WTC11 (cell line): Measurements from ENCODE around the gene ZCWPW1. TPM values are rescaled to one million over a fixed set of nuclear protein-coding genes. Genes with fewer than 3 reads are reported as not detected.
"Not testable (repeated sequence)": the region's sequence is repeated elsewhere in the genome, so short reads cannot be mapped to it uniquely, and the experiment has no call there.

ENCODE experiments used
- ATAC-seq: fragments of 200-7000 bp; cut with Tn5 transposase; 2 replicates; pipeline ENCODE4 v1.10.0; 2021; ENCODE audit warnings: mild to moderate bottlenecking, moderate library complexity
- CTCF ChIA-PET: fragments of 300-600 bp; sonication (Branson Sonifier 250); formaldehyde crosslinking; loops from one replicate; lab custom pipeline; 2021; ENCODE audit warnings: antibody characterized with exemption; lab: Charles Lee
- POLR2A ChIA-PET: fragments of 350-600 bp; sonication (Branson Sonifier 250); formaldehyde crosslinking; loops from one replicate; lab custom pipeline; 2021; ENCODE audit warnings: antibody characterized with exemption; lab: Charles Lee
- DNase-seq: peaks from one replicate; pipeline ENCODE4 v3.0.0; 2021; ENCODE audit warnings: low spot score
- H3K27ac Mint-ChIP-seq: 2 replicates; pipeline ENCODE4 v1.8.0; 2021; ENCODE audit warnings: mixed read lengths
- H3K27me3 Mint-ChIP-seq: 2 replicates; pipeline ENCODE4 v1.8.0; 2021; ENCODE audit warnings: low read depth, mild to moderate bottlenecking, moderate library complexity, mixed read lengths
- H3K36me3 Mint-ChIP-seq: 2 replicates; pipeline ENCODE4 v1.8.0; 2021; ENCODE audit warnings: mixed read lengths
- H3K4me1 Mint-ChIP-seq: 2 replicates; pipeline ENCODE4 v1.8.0; 2022; ENCODE audit warnings: mixed read lengths
- H3K4me3 Mint-ChIP-seq: 2 replicates; pipeline ENCODE4 v1.8.0; 2021; ENCODE audit warnings: mild to moderate bottlenecking, moderate library complexity, mixed read lengths
- H3K9me3 Mint-ChIP-seq: 2 replicates; pipeline ENCODE4 v1.8.0; 2021; ENCODE audit warnings: mixed read lengths
- ATF1 ChIP-seq: sonication (generic); formaldehyde crosslinking; IDR thresholded peaks from 2 replicates; pipeline ENCODE4 v1.8.1; 2023; ENCODE audit warnings: mild to moderate bottlenecking, moderate library complexity, missing genetic modification reagents
- CDX4 ChIP-seq: fragments of 250-450 bp; sonication (Bioruptor Pico); IDR thresholded peaks from 2 replicates; pipeline ENCODE4 v1.9.0; 2021; ENCODE audit warnings: moderate library complexity, mild to moderate bottlenecking, inconsistent platforms, borderline replicate concordance
- FOXP1 ChIP-seq: sonication (generic); formaldehyde crosslinking; IDR thresholded peaks from 2 replicates; pipeline ENCODE4 v1.8.0; 2022; ENCODE audit warnings: missing genetic modification reagents, mild to moderate bottlenecking, moderate library complexity, borderline replicate concordance
- JUN ChIP-seq: sonication (generic); formaldehyde crosslinking; IDR thresholded peaks from 2 replicates; pipeline ENCODE4 v1.8.0; 2023; ENCODE audit warnings: mild to moderate bottlenecking, missing genetic modification reagents
- KAT7 ChIP-seq: sonication (generic); formaldehyde crosslinking; IDR thresholded peaks from 2 replicates; pipeline ENCODE4 v1.8.1; 2023; ENCODE audit warnings: missing genetic modification reagents, mild to moderate bottlenecking, borderline replicate concordance
- MYBL2 ChIP-seq: sonication (generic); formaldehyde crosslinking; IDR thresholded peaks from 2 replicates; pipeline ENCODE4 v1.8.1; 2023; ENCODE audit warnings: mild to moderate bottlenecking, moderate library complexity, missing genetic modification reagents
- OVOL2 ChIP-seq: fragments of 250-450 bp; sonication (Bioruptor Pico); IDR thresholded peaks from 2 replicates; pipeline ENCODE4 v1.9.0; 2021; ENCODE audit warnings: mild to moderate bottlenecking, borderline replicate concordance
- RELA ChIP-seq: sonication (generic); formaldehyde crosslinking; IDR thresholded peaks from 2 replicates; pipeline ENCODE4 v1.8.1; 2022; ENCODE audit warnings: missing genetic modification reagents, mild to moderate bottlenecking, borderline replicate concordance
- TCF7 ChIP-seq: sonication (generic); formaldehyde crosslinking; IDR thresholded peaks from 2 replicates; pipeline ENCODE4 v1.8.0; 2022; ENCODE audit warnings: mild to moderate bottlenecking, low read depth, missing genetic modification reagents, moderate library complexity
- TEAD1 ChIP-seq: sonication (generic); formaldehyde crosslinking; IDR thresholded peaks from 2 replicates; pipeline ENCODE4 v1.8.0; 2022; ENCODE audit warnings: mild to moderate bottlenecking, missing genetic modification reagents
- ZBTB21 ChIP-seq: sonication (generic); formaldehyde crosslinking; IDR thresholded peaks from 2 replicates; pipeline ENCODE4 v1.8.1; 2023; ENCODE audit warnings: mild to moderate bottlenecking, missing genetic modification reagents, borderline replicate concordance
- ZNF263 ChIP-seq: sonication (generic); formaldehyde crosslinking; IDR thresholded peaks from 2 replicates; pipeline ENCODE4 v1.8.1; 2022; ENCODE audit warnings: low read depth, mild to moderate bottlenecking, moderate library complexity, missing genetic modification reagents
- ZNF416 ChIP-seq: fragments of 250-450 bp; sonication (Bioruptor Pico); IDR thresholded peaks from 2 replicates; pipeline ENCODE4 v1.9.0; 2021; ENCODE audit warnings: mild to moderate bottlenecking, inconsistent platforms
- total RNA-seq: library from RNA; stranded (reverse); gene quantifications from 3 replicates; pipeline ENCODE4 v1.2.3, GENCODE V29; 2021
- TF ChIP-seq, protein P1 (sequence below): sonication (generic); formaldehyde crosslinking; IDR thresholded peaks from 2 replicates; pipeline ENCODE4 v1.8.1; 2022; ENCODE audit warnings: low read depth, missing genetic modification reagents, borderline replicate concordance
- TF ChIP-seq, protein P2 (sequence below): fragments of 250-450 bp; sonication (Bioruptor Pico); IDR thresholded peaks from 2 replicates; pipeline ENCODE4 v1.9.0; 2021; ENCODE audit warnings: mild to moderate bottlenecking
- TF ChIP-seq, protein P3 (sequence below): sonication (generic); formaldehyde crosslinking; IDR thresholded peaks from 2 replicates; pipeline ENCODE4 v1.8.1; 2022; ENCODE audit warnings: mild to moderate bottlenecking, moderate library complexity, missing genetic modification reagents
- TF ChIP-seq, protein P4 (sequence below): sonication (generic); formaldehyde crosslinking; conservative IDR thresholded peaks from 2 replicates; pipeline ENCODE4 v1.8.1; 2022; ENCODE audit warnings: mild to moderate bottlenecking, missing genetic modification reagents
- TF ChIP-seq, protein P5 (sequence below): sonication (generic); formaldehyde crosslinking; IDR thresholded peaks from 2 replicates; pipeline ENCODE4 v1.8.1; 2023; ENCODE audit warnings: mild to moderate bottlenecking, missing genetic modification reagents
- TF ChIP-seq, protein P6 (sequence below): sonication (generic); formaldehyde crosslinking; IDR thresholded peaks from 2 replicates; pipeline ENCODE4 v1.8.1; 2023; ENCODE audit warnings: mild to moderate bottlenecking, missing genetic modification reagents, moderate library complexity
- TF ChIP-seq, protein P7 (sequence below): sonication (generic); formaldehyde crosslinking; IDR thresholded peaks from 2 replicates; pipeline ENCODE4 v1.8.1; 2022; ENCODE audit warnings: missing genetic modification reagents, borderline replicate concordance

Gene ZCWPW1
- total RNA-seq, 1 experiment from 2014 or later: 1.4 TPM

- no peak for TF ChIP-seq CDX4 (CRISPR knock-in tag)
- TF ChIP-seq JUN (CRISPR knock-in tag): no peak
- TF ChIP-seq ZNF263 (CRISPR knock-in tag): no peak
- no peak for TF ChIP-seq OVOL2 (CRISPR knock-in tag)
- TF ChIP-seq MYBL2 (CRISPR knock-in tag): no peak
- no peak for TF ChIP-seq ZBTB21 (CRISPR knock-in tag)
- TF ChIP-seq RELA (CRISPR knock-in tag): no peak
- TF ChIP-seq, protein P1, sequence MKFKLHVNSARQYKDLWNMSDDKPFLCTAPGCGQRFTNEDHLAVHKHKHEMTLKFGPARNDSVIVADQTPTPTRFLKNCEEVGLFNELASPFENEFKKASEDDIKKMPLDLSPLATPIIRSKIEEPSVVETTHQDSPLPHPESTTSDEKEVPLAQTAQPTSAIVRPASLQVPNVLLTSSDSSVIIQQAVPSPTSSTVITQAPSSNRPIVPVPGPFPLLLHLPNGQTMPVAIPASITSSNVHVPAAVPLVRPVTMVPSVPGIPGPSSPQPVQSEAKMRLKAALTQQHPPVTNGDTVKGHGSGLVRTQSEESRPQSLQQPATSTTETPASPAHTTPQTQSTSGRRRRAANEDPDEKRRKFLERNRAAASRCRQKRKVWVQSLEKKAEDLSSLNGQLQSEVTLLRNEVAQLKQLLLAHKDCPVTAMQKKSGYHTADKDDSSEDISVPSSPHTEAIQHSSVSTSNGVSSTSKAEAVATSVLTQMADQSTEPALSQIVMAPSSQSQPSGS (CRISPR knock-in tag): no peak
- TF ChIP-seq, protein P2, sequence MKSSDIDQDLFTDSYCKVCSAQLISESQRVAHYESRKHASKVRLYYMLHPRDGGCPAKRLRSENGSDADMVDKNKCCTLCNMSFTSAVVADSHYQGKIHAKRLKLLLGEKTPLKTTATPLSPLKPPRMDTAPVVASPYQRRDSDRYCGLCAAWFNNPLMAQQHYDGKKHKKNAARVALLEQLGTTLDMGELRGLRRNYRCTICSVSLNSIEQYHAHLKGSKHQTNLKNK (CRISPR knock-in tag): no peak
- TF ChIP-seq, protein P3, sequence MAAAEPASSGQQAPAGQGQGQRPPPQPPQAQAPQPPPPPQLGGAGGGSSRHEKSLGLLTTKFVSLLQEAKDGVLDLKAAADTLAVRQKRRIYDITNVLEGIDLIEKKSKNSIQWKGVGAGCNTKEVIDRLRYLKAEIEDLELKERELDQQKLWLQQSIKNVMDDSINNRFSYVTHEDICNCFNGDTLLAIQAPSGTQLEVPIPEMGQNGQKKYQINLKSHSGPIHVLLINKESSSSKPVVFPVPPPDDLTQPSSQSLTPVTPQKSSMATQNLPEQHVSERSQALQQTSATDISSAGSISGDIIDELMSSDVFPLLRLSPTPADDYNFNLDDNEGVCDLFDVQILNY (CRISPR knock-in tag): no peak
- 0 out of 2 replicates have a peak, but pooled peaks have one; percentile 18 for TF ChIP-seq ZNF416 (CRISPR knock-in tag)
- TF ChIP-seq, protein P4, sequence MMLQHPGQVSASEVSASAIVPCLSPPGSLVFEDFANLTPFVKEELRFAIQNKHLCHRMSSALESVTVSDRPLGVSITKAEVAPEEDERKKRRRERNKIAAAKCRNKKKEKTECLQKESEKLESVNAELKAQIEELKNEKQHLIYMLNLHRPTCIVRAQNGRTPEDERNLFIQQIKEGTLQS (CRISPR knock-in tag): no peak
Observed at GRCh38 chr7:100366411-100367250, 61.9 kb downstream of the ZCWPW1 start (continued).

DNA sequence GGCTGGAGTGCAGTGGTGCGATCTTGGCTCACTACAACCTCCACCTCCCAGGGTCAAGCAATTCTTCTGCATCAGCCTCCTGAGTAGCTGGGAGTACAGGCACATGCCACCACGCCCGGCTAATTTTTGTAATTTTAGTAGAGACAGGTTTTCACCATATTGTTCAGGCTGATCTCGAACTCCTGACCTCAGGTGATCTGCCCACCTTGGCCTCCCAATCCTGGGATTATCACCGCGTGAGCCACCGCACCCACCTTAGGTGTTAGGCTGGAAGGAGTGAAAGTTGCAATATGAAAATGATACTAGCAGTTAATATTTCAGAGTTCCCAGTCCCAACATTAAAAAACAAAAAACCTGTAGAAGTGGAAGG lies 62.5 kb downstream of the ZCWPW1 start:
- Mint-ChIP-seq H3K27ac (peak overlapping the region; percentile 72; the same call in 1 of the 2 replicates), H3K4me1 (peaks cover 25% of the 10 kb centered on the region), H3K36me3 (peaks cover 40% of the 10 kb centered on the region)
- not testable (repeated sequence) for H3K9me3 Mint-ChIP-seq, H3K4me3 Mint-ChIP-seq, ATAC-seq, DNase-seq, H3K27me3 Mint-ChIP-seq
- CTCF ChIA-PET: interaction anchor here (0.7 to 3.3 kb wide), 2 partner anchors 41 to 161 kb away, joined by 4 to 9 read pairs; no protein-coding TSS in a partner anchor
- POLR2A ChIA-PET: interaction anchor here (0.7 kb wide), 1 partner anchor 200 kb away, joined by 3 read pairs; no protein-coding TSS in a partner anchor

- Mint-ChIP-seq H3K4me1 (peaks cover 11% of the 10 kb centered on the region), H3K36me3 (peaks cover 53% of the 10 kb centered on the region), H3K4me3 (no peak overlapping the region), H3K27me3 (no peaks in the 10 kb centered on the region), H3K27ac (no peak overlapping the region), H3K9me3 (no peaks in the 10 kb centered on the region)
- no peak for ATAC-seq
- no peak for DNase-seq
- ChIA-PET POLR2A (no interaction called here), CTCF (interaction anchor here (3.3 kb wide), 1 partner anchor 43 kb away, joined by 9 read pairs; no protein-coding TSS in a partner anchor)
- no peak for TF ChIP-seq FOXP1 (CRISPR knock-in tag)
- TF ChIP-seq, protein P1 (CRISPR knock-in tag): no peak
- TF ChIP-seq, protein P5, sequence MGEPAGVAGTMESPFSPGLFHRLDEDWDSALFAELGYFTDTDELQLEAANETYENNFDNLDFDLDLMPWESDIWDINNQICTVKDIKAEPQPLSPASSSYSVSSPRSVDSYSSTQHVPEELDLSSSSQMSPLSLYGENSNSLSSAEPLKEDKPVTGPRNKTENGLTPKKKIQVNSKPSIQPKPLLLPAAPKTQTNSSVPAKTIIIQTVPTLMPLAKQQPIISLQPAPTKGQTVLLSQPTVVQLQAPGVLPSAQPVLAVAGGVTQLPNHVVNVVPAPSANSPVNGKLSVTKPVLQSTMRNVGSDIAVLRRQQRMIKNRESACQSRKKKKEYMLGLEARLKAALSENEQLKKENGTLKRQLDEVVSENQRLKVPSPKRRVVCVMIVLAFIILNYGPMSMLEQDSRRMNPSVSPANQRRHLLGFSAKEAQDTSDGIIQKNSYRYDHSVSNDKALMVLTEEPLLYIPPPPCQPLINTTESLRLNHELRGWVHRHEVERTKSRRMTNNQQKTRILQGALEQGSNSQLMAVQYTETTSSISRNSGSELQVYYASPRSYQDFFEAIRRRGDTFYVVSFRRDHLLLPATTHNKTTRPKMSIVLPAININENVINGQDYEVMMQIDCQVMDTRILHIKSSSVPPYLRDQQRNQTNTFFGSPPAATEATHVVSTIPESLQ (CRISPR knock-in tag): no peak
- no peak for TF ChIP-seq ATF1
- TF ChIP-seq, protein P6, sequence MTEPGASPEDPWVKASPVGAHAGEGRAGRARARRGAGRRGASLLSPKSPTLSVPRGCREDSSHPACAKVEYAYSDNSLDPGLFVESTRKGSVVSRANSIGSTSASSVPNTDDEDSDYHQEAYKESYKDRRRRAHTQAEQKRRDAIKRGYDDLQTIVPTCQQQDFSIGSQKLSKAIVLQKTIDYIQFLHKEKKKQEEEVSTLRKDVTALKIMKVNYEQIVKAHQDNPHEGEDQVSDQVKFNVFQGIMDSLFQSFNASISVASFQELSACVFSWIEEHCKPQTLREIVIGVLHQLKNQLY: no peak
- TF ChIP-seq, protein P7, sequence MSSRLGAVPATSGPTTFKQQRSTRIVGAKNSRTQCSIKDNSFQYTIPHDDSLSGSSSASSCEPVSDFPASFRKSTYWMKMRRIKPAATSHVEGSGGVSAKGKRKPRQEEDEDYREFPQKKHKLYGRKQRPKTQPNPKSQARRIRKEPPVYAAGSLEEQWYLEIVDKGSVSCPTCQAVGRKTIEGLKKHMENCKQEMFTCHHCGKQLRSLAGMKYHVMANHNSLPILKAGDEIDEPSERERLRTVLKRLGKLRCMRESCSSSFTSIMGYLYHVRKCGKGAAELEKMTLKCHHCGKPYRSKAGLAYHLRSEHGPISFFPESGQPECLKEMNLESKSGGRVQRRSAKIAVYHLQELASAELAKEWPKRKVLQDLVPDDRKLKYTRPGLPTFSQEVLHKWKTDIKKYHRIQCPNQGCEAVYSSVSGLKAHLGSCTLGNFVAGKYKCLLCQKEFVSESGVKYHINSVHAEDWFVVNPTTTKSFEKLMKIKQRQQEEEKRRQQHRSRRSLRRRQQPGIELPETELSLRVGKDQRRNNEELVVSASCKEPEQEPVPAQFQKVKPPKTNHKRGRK (CRISPR knock-in tag): no peak
- no peak for TF ChIP-seq TCF7
- no peak for TF ChIP-seq TEAD1 (CRISPR knock-in tag)
- TF ChIP-seq, protein P4 (CRISPR knock-in tag): no peak
- no peak for TF ChIP-seq KAT7 (CRISPR knock-in tag)
Observed at GRCh38 chr7:100364480-100364879, 64.0 kb downstream of the ZCWPW1 start.
